GM21447 (cell line): Measurements from ENCODE around the gene BTK.
"Not testable (repeated sequence)": the region's sequence is repeated elsewhere in the genome, so short reads cannot be mapped to it uniquely, and the experiment has no call there.

Experiments used
- ATAC-seq: cut with Tn5 transposase; IDR thresholded peaks from one replicate; pipeline ENCODE4 v1.9.1; 2021; ENCODE audit not compliant: unreplicated experiment

BTK gene

DNA sequence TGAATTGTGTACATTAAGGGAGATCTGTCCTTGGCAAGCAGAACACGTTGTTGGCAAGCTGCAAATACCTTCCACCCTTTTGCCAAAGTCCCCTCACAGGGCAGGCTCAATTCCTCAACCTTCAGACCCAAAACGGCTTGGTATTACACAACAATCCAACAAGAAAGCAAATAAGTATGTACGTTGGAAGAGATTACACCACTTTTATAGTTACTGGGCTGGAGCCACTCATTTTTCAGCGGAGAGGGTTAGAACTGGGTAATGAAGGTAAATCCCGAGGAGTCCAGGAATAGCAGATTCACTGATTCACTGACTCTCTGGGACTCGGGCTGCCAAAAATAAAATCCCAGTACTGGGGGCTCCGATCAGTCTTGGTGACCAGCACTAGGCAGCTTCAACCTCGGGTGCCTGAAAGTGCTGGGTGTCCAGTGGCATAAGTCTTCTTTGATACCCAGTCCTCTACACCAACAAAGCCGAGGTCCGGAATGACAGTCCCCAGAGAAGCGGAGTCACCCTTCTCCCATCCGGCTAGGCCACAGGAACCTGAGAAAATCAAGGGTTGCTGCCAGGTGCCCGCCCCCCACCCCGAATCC is 38.0 kb downstream of the BTK start:
- ATAC-seq = peak; percentile 6

DNA sequence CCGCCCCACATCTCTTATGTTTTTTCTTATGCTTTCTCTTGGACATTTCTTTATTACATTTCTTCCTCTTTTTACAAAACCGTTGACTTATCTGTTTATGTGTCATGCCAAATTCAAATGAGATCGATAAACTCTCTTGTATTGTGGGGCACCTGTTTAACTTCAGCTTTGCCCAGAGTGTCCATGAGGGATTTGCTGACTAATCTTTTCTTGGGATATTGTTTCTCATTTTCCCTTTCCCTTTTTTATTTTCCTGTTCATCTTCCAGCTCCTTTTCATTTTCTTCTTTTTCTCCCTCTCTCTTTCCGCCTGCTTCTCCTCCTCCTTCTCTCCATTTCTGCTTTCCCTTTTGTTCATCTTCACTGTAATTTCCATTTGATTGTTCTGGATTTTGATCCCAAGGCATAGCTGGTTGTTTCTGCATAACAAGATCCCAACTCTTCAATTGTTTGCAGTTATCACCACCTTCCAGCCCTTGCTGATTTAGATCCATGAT is 48.2 kb downstream of the BTK start:
- ATAC-seq = no peak

DNA sequence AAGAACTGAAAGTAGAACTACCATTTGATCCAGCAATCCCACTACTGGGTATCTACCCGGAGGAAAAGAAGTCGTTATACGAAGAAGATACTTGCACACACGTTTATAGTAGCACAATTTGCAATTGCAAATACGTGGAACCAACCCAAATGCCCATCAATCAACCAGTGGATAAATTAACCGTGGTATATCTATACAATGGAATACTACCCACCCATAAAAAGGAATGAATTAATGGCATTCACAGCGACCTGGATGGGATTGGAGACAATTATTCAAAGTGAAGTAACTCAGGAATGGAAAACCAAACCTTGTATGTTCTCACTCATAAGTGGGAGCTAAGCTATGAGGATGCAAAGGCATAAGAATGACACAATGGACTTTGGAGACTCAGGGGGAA is 51.7 kb downstream of the BTK start:
- ATAC-seq = not testable (repeated sequence)

DNA sequence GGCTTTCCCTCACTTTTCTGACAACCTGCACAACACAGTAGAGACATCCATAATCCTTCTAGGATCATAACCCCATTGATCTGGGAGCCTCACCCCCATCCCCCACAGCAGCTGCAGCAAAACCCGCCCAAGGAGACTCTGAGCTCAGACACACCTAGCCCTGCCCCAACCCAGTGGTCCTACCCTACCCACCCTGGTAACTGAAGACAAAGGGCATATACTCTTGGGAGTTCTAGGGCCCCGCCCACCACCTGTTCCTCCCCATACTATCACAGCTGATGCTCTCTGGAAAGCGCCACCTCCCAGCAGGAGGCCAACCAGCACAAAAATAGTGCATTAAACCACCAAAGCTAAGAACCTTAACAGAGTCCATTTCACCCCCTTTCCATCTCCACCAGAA is 59.4 kb downstream of the BTK start:
- ATAC-seq = not testable (repeated sequence)

DNA sequence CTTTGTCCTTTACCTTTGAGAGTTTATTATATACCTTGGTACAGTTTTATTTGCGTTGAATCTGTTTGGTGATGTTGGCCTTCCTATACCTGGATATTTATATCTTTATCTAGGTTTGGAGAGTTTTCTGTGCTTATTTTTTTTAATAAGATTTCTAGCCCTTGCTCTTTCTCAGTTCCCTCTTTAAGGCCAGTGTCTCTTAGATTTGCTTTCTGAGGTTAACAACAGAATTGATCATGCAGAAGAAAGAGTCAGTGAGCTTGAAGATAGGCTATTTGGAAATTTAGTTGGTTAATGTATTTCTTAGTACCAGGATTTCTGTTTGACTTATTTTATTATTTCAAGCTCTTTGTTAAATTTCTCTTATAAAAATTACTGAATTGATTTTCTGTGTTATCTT is 82.2 kb downstream of the BTK start:
- no peak for ATAC-seq
